Prostate gland (tissue), 2 donors: Measurements from ENCODE around the gene NDST3.

Source experiments
- POLR2A ChIP-seq: fragments of 450-650 bp; IDR thresholded peaks from one replicate; pipeline ENCODE4 v1.6.1; 2016; ENCODE audit warnings: antibody characterized with exemption, mild to moderate bottlenecking
- POLR2AphosphoS5 ChIP-seq: sonication (generic); formaldehyde crosslinking; IDR thresholded peaks from one replicate; pipeline ENCODE4 v1.6.1; 2017; ENCODE audit warnings: antibody characterized with exemption
- TF ChIP-seq, protein P1 (sequence below), 4 experiments: fragments of 200-600 bp in 2 of 4; fragments of 450-650 bp in 2 of 4; sonication (generic) in 2 of 4; IDR thresholded peaks; 1 replicate in 3 of 4; 2 replicates in 1 of 4; pipeline ENCODE4 v1.5.1; 2016 to 2019; ENCODE audit warnings: antibody characterized with exemption in 4 of 4, mild to moderate bottlenecking in 2 of 4, moderate library complexity in 2 of 4

- TF ChIP-seq POLR2A, result no peak
- TF ChIP-seq, protein P1, sequence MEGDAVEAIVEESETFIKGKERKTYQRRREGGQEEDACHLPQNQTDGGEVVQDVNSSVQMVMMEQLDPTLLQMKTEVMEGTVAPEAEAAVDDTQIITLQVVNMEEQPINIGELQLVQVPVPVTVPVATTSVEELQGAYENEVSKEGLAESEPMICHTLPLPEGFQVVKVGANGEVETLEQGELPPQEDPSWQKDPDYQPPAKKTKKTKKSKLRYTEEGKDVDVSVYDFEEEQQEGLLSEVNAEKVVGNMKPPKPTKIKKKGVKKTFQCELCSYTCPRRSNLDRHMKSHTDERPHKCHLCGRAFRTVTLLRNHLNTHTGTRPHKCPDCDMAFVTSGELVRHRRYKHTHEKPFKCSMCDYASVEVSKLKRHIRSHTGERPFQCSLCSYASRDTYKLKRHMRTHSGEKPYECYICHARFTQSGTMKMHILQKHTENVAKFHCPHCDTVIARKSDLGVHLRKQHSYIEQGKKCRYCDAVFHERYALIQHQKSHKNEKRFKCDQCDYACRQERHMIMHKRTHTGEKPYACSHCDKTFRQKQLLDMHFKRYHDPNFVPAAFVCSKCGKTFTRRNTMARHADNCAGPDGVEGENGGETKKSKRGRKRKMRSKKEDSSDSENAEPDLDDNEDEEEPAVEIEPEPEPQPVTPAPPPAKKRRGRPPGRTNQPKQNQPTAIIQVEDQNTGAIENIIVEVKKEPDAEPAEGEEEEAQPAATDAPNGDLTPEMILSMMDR (IDR thresholded peaks at IDR 0.05), result no peak
- TF ChIP-seq POLR2AphosphoS5, result no peak
Observed at GRCh38 chr4:118114720-118115119, 80.4 kb downstream of the NDST3 start.
